Stimulated activated CD4-positive, alpha-beta T cell treated with anti-CD3 and anti-CD28 coated beads, Interleukin-4, amount 100 ng/mL, for 4 hours (primary cell): Measurements from ENCODE around the gene DDIT3.
A peak's percentile ranks its signal among the peaks of the same experiment; 100 is the strongest.

Experiments used
- DNase-seq, 2 experiments: peaks; one replicate each; pipeline ENCODE4 v3.0.0-alpha.2; 2020

The DDIT3 gene

GRCh38 chr12:57479376-57480115, 40.8 kb downstream of the DDIT3 start, which contains the start of gene ARHGAP9:
TSS of gene ARHGAP9 (minus strand) at chr12:57479866. CDS start at chr12:57479406, 460 bp downstream.
- DNase-seq, result peak in 1 of 2 experiments; percentile 68

GRCh38 chr12:57479043-57479375, 41.3 kb downstream of the DDIT3 start:
- no peak for DNase-seq

GRCh38 chr12:57477710-57478681, 42.3 kb downstream of the DDIT3 start:
- DNase-seq, result peak in 1 of 2 experiments; percentile 62

- no peak for DNase-seq
These were observed 43.2 kb downstream of the DDIT3 start for GRCh38 chr12:57476993-57477709.

- peak; percentile 68 to 69 for DNase-seq
These were observed 43.9 kb downstream of the DDIT3 start for GRCh38 chr12:57476162-57476992.

- no peak for DNase-seq
These were observed 44.8 kb downstream of the DDIT3 start for GRCh38 chr12:57475271-57476161.

- DNase-seq, result no peak
These were observed 45.5 kb downstream of the DDIT3 start for GRCh38 chr12:57474862-57475261.

- no peak for DNase-seq
These were observed 45.9 kb downstream of the DDIT3 start for GRCh38 chr12:57474430-57474829.

- no peak for DNase-seq
These were observed 46.4 kb downstream of the DDIT3 start for GRCh38 chr12:57473886-57474285.

GRCh38 chr12:57473392-57473791, 46.9 kb downstream of the DDIT3 start:
- no peak for DNase-seq

GRCh38 chr12:57472391-57472790, 47.9 kb downstream of the DDIT3 start:
- DNase-seq, result no peak

- no peak for DNase-seq
These were observed 48.7 kb downstream of the DDIT3 start for GRCh38 chr12:57471661-57472060.

GRCh38 chr12:57470970-57471656, 49.2 kb downstream of the DDIT3 start:
- DNase-seq, result no peak

- DNase-seq, result no peak
These were observed 49.9 kb downstream of the DDIT3 start for GRCh38 chr12:57470286-57470969.

GRCh38 chr12:57469296-57470164, 50.8 kb downstream of the DDIT3 start:
- DNase-seq, result no peak

GRCh38 chr12:57467915-57468314, 52.4 kb downstream of the DDIT3 start:
- DNase-seq, result no peak

GRCh38 chr12:57467212-57467874, 53.0 kb downstream of the DDIT3 start:
- DNase-seq, result no peak
